ENCODE results near the gene SFMBT1.

- TF ChIP-seq POLR2A (IDR thresholded peaks at IDR 0.05) = no peak
- TF ChIP-seq, protein P1, sequence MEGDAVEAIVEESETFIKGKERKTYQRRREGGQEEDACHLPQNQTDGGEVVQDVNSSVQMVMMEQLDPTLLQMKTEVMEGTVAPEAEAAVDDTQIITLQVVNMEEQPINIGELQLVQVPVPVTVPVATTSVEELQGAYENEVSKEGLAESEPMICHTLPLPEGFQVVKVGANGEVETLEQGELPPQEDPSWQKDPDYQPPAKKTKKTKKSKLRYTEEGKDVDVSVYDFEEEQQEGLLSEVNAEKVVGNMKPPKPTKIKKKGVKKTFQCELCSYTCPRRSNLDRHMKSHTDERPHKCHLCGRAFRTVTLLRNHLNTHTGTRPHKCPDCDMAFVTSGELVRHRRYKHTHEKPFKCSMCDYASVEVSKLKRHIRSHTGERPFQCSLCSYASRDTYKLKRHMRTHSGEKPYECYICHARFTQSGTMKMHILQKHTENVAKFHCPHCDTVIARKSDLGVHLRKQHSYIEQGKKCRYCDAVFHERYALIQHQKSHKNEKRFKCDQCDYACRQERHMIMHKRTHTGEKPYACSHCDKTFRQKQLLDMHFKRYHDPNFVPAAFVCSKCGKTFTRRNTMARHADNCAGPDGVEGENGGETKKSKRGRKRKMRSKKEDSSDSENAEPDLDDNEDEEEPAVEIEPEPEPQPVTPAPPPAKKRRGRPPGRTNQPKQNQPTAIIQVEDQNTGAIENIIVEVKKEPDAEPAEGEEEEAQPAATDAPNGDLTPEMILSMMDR (IDR thresholded peaks at IDR 0.05) = no peak
Measured at GRCh38 chr3:53074366-53074696, 28.5 kb upstream of the SFMBT1 start.
